ENCODE data around the gene MUSK.

Gene MUSK

GRCh38 chr9:110751971-110752370 is 83.4 kb downstream of the MUSK start:
- Mint-ChIP-seq H3K9me3 (no peaks in the 10 kb centered on the region), H3K36me3 (ENCODE audit: low read depth) (no peaks in the 10 kb centered on the region), H3K4me1 (peaks cover 4% of the 10 kb centered on the region), H3K4me3 (no peak overlapping the region), H3K27me3 (ENCODE audit: low read depth, poor library complexity) (no peaks in the 10 kb centered on the region), H3K27ac (no peak overlapping the region)
- no peak for TF ChIP-seq CTCF (IDR thresholded peaks at IDR 0.05)
- no peak for DNase-seq

GRCh38 chr9:110752766-110753165 is 84.2 kb downstream of the MUSK start:
- no peak for TF ChIP-seq CTCF (IDR thresholded peaks at IDR 0.05)
- no peaks in the 10 kb centered on the region for H3K9me3 Mint-ChIP-seq
- no peak overlapping the region for H3K27ac Mint-ChIP-seq
- H3K36me3 Mint-ChIP-seq (ENCODE audit: low read depth) = no peaks in the 10 kb centered on the region
- no peak overlapping the region for H3K4me3 Mint-ChIP-seq
- DNase-seq = no peak
- H3K4me1 Mint-ChIP-seq = peaks cover 4% of the 10 kb centered on the region
- no peaks in the 10 kb centered on the region for H3K27me3 Mint-ChIP-seq (ENCODE audit: low read depth, poor library complexity)

- no peak for DNase-seq
- Mint-ChIP-seq H3K27me3 (ENCODE audit: low read depth, poor library complexity) (no peaks in the 10 kb centered on the region), H3K4me1 (peaks cover 4% of the 10 kb centered on the region), H3K27ac (no peak overlapping the region), H3K4me3 (no peak overlapping the region), H3K9me3 (peaks cover 4% of the 10 kb centered on the region), H3K36me3 (ENCODE audit: low read depth) (no peaks in the 10 kb centered on the region)
- no peak for TF ChIP-seq CTCF (IDR thresholded peaks at IDR 0.05)
Observed at GRCh38 chr9:110753731-110754231, 85.2 kb downstream of the MUSK start.

GRCh38 chr9:110755179-110755578 is 86.6 kb downstream of the MUSK start:
- TF ChIP-seq CTCF (IDR thresholded peaks at IDR 0.05) = no peak
- Mint-ChIP-seq H3K36me3 (ENCODE audit: low read depth) (no peaks in the 10 kb centered on the region), H3K27me3 (ENCODE audit: low read depth, poor library complexity) (no peaks in the 10 kb centered on the region), H3K9me3 (peaks cover 11% of the 10 kb centered on the region), H3K4me3 (no peak overlapping the region), H3K4me1 (peaks cover 4% of the 10 kb centered on the region), H3K27ac (no peak overlapping the region)
- no peak for DNase-seq

- no peak for DNase-seq
- no peak for TF ChIP-seq CTCF (IDR thresholded peaks at IDR 0.05)
- H3K36me3 Mint-ChIP-seq (ENCODE audit: low read depth) = no peaks in the 10 kb centered on the region
- H3K9me3 Mint-ChIP-seq = peaks cover 11% of the 10 kb centered on the region
- H3K4me3 Mint-ChIP-seq = no peak overlapping the region
- no peaks in the 10 kb centered on the region for H3K27me3 Mint-ChIP-seq (ENCODE audit: low read depth, poor library complexity)
- no peak overlapping the region for H3K27ac Mint-ChIP-seq
- H3K4me1 Mint-ChIP-seq = peaks cover 6% of the 10 kb centered on the region
Observed at GRCh38 chr9:110758201-110758600, 89.6 kb downstream of the MUSK start.

GRCh38 chr9:110762783-110763182 is 94.2 kb downstream of the MUSK start:
- peaks cover 11% of the 10 kb centered on the region for H3K9me3 Mint-ChIP-seq
- H3K4me1 Mint-ChIP-seq = peaks cover 12% of the 10 kb centered on the region
- no peak overlapping the region for H3K27ac Mint-ChIP-seq
- no peak for DNase-seq
- no peaks in the 10 kb centered on the region for H3K36me3 Mint-ChIP-seq (ENCODE audit: low read depth)
- peaks cover under 1% of the 10 kb centered on the region for H3K27me3 Mint-ChIP-seq (ENCODE audit: low read depth, poor library complexity)
- no peak for TF ChIP-seq CTCF (IDR thresholded peaks at IDR 0.05)
- no peak overlapping the region for H3K4me3 Mint-ChIP-seq

All from nephron progenitor cell (in vitro differentiated cells).